Liver (tissue), 3 donors: Measurements from ENCODE around the gene ORAI3.

ENCODE experiments used
- CTCF ChIP-seq: fragments of 150-350 bp; IDR thresholded peaks from 2 replicates; pipeline ENCODE4 v1.5.1; 2017; ENCODE audit warnings: improper control_type of control experiment, low read depth, low read length; ENCODE audit not compliant: missing input control
- EGR1 ChIP-seq, 2 donors: IDR thresholded peaks; 2 replicates each; pipeline ENCODE4 v1.6.1; 2016 to 2018; ENCODE audit warnings: antibody characterized with exemption in 2 of 2, low read depth in 2 of 2
- JUND ChIP-seq, 2 donors: IDR thresholded peaks; 2 replicates each; pipeline ENCODE4 v1.6.1; 2016; ENCODE audit warnings: antibody characterized with exemption in 2 of 2
- RAD21 ChIP-seq, 2 donors: IDR thresholded peaks; 2 replicates each; pipeline ENCODE4 v1.6.1; 2016; ENCODE audit warnings: antibody characterized with exemption in 2 of 2, mild to moderate bottlenecking in 2 of 2
- REST ChIP-seq: IDR thresholded peaks from 2 replicates; pipeline ENCODE4 v1.6.1; 2016; ENCODE audit warnings: antibody characterized with exemption, mild to moderate bottlenecking
- TAF1 ChIP-seq: conservative IDR thresholded peaks from 2 replicates; pipeline ENCODE4 v1.6.1; 2016; ENCODE audit warnings: antibody characterized with exemption, mild to moderate bottlenecking
- YY1 ChIP-seq: IDR thresholded peaks from 2 replicates; pipeline ENCODE4 v1.6.1; 2016; ENCODE audit warnings: antibody characterized with exemption, mild to moderate bottlenecking
- ZBTB33 ChIP-seq: IDR thresholded peaks from 2 replicates; pipeline ENCODE4 v1.6.1; 2016; ENCODE audit warnings: antibody characterized with exemption
- donor health status: healthy.
- donor health status: healthy.

DNA sequence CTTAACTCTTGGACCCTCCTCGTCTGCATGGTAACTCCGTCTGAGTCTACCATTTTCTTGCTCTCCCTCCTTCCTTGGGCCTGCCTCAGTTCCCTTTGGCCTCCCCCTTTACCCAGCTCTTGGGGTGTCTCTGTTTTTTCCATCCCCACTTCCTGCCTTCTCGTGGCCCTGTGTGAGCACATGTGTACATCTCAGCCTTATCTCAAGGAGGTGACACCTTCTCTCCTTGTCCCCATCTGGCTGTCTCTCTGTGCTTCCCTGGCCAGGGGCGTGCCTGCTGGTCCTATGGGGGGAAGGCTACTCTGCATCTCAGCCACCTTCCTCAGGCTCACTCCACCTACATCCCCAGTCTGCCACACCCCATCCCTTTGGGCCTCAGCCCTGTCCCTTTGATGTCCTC is 45.9 kb upstream of the ORAI3 start:
- TF ChIP-seq REST (no peak), JUND (IDR thresholded peaks at IDR 0.05) (no peak), EGR1 (IDR thresholded peaks at IDR 0.05; ENCODE audit: low read depth in 2 of 2) (no peak), CTCF (no peak), TAF1 (no peak), RAD21 (IDR thresholded peaks at IDR 0.05) (no peak), ZBTB33 (no peak), YY1 (no peak)
